ENCODE data around the gene NT5M. TPM values are rescaled to one million over a fixed set of nuclear protein-coding genes. Genes with fewer than 3 reads are reported as not detected.

Gene NT5M
- total RNA-seq, 2 donors from 2014 or later = 6.5 to 11.8 TPM

DNA sequence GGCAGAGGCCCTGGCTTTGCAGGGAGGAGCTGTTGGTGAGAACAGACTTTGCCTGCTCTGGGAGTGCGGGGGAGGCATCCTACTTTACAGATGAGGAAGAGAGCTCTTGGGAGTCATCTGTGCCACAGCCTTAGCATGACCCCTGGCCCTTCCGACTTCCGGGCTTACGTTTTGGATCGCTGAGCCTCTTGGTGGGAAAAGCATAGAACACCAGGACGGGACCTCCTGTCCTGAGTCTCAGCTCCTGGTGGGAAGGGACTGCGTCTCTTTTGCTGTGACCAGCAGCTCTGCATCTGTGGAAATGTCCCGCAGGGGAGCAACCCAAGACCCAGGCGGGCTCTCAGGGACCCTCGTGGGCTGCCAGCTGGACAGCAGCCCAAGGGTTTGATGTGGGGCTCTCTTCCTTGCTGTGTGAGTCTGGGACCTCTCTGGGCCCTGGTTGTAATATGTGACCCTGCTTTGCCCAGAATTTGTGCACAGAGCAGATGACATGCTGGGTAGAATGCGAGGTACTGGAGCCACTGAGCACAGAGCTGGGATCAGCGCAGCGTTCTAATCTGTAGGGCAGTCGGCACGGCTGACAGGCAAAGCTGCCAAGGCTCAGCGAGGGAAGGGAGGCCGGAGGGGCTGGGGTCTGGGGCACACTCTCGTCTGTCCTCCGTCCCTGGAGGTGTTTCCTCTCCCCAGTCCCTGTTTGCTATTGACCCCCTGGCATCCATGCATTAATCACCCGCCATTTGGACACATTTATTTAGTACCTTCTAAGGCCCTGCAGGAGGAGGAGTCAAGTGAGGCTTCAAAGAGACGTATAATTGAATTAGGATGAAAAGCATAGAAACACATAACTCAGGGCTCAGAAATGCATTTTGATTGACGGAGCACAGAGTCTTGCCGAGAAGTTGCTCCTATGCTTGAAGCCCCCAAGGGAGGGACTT lies 64.0 kb downstream of the NT5M start:
- no peak overlapping the region for H3K27ac ChIP-seq (ENCODE audit: low read depth, low read length)
- H3K4me3 Mint-ChIP-seq = no peak overlapping the region
- DNase-seq = peak; percentile 45
- 90 to 92% methylated on average over 20 to 23 of the region's 23 CpGs for WGBS, 2 experiments (ENCODE audit: insufficient coverage in 1 of 2, insufficient read length in 1 of 2)
- H3K9me3 Mint-ChIP-seq = peaks cover 8% of the 10 kb centered on the region
- no peak overlapping the region for H3K4me3 ChIP-seq (ENCODE audit: low read length)
- H3K27me3 Mint-ChIP-seq (ENCODE audit: insufficient read depth) = no peaks in the 10 kb centered on the region
- peaks cover 14% of the 10 kb centered on the region for H3K4me1 Mint-ChIP-seq
- no peak for TF ChIP-seq CTCF (conservative IDR thresholded peaks at IDR 0.05)
- H3K27me3 ChIP-seq (ENCODE audit: control insufficient read depth, insufficient read depth, low read length, poor library complexity, severe bottlenecking) = no peaks in the 10 kb centered on the region
- H3K9me3 ChIP-seq (ENCODE audit: control insufficient read depth, low read length) = no peaks in the 10 kb centered on the region
- H3K4me1 ChIP-seq (ENCODE audit: control insufficient read depth, insufficient read depth, low read length) = peaks cover 3% of the 10 kb centered on the region
- no peak overlapping the region for H3K9ac ChIP-seq (ENCODE audit: extremely low read depth, low read length, poor library complexity, severe bottlenecking)
- no peaks in the 10 kb centered on the region for H3K36me3 ChIP-seq (ENCODE audit: control insufficient read depth, insufficient read depth, low read length)
- H3K27ac Mint-ChIP-seq = no peak overlapping the region
- peaks cover 2% of the 10 kb centered on the region for H3K36me3 Mint-ChIP-seq (ENCODE audit: low read depth)

DNA sequence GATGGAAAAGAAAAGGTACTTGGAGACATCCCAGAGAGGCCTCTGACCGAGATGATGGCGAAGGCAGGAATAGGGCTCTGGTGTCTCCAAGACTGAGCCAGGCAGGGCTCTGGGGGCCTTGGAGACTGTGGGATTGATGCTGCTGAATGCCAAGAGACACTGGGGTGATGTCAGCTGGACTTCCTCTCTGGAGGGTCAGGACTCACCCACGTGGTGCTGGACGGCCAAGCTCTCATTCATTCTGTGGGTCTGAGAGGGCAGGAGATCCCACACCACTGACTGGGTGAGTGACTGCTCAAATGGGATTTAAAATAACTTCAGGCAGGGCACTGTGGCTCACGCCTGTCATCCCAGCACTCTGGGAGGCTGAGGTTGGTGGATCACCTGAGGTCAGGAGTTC lies 64.8 kb downstream of the NT5M start:
- no peak overlapping the region for H3K27ac ChIP-seq (ENCODE audit: low read depth, low read length)
- TF ChIP-seq CTCF (conservative IDR thresholded peaks at IDR 0.05) = no peak
- no peaks in the 10 kb centered on the region for H3K36me3 ChIP-seq (ENCODE audit: control insufficient read depth, insufficient read depth, low read length)
- no peak overlapping the region for H3K4me3 ChIP-seq (ENCODE audit: low read length)
- 89 to 91% methylated on average over 4 to 5 of the region's 5 CpGs for WGBS, 2 experiments (ENCODE audit: insufficient coverage in 1 of 2, insufficient read length in 1 of 2)
- Mint-ChIP-seq H3K4me1 (peaks cover 20% of the 10 kb centered on the region), H3K36me3 (ENCODE audit: low read depth) (peaks cover 2% of the 10 kb centered on the region), H3K4me3 (no peak overlapping the region), H3K27ac (no peak overlapping the region), H3K9me3 (peaks cover 8% of the 10 kb centered on the region), H3K27me3 (ENCODE audit: insufficient read depth) (no peaks in the 10 kb centered on the region)
- DNase-seq = no peak
- no peaks in the 10 kb centered on the region for H3K9me3 ChIP-seq (ENCODE audit: control insufficient read depth, low read length)
- H3K9ac ChIP-seq (ENCODE audit: extremely low read depth, low read length, poor library complexity, severe bottlenecking) = no peak overlapping the region
- H3K4me1 ChIP-seq (ENCODE audit: control insufficient read depth, insufficient read depth, low read length) = peaks cover 3% of the 10 kb centered on the region
- H3K27me3 ChIP-seq (ENCODE audit: control insufficient read depth, insufficient read depth, low read length, poor library complexity, severe bottlenecking) = no peaks in the 10 kb centered on the region

- no peaks in the 10 kb centered on the region for H3K36me3 ChIP-seq (ENCODE audit: control insufficient read depth, insufficient read depth, low read length)
- no peak for DNase-seq
- Mint-ChIP-seq H3K9me3 (peaks cover 7% of the 10 kb centered on the region), H3K27ac (no peak overlapping the region), H3K4me1 (peaks cover 12% of the 10 kb centered on the region), H3K4me3 (no peak overlapping the region), H3K27me3 (ENCODE audit: insufficient read depth) (no peaks in the 10 kb centered on the region), H3K36me3 (ENCODE audit: low read depth) (peaks cover 2% of the 10 kb centered on the region)
- no peak overlapping the region for H3K4me3 ChIP-seq (ENCODE audit: low read length)
- TF ChIP-seq CTCF (conservative IDR thresholded peaks at IDR 0.05) = no peak
- no peak overlapping the region for H3K9ac ChIP-seq (ENCODE audit: extremely low read depth, low read length, poor library complexity, severe bottlenecking)
- no peaks in the 10 kb centered on the region for H3K9me3 ChIP-seq (ENCODE audit: control insufficient read depth, low read length)
- H3K4me1 ChIP-seq (ENCODE audit: control insufficient read depth, insufficient read depth, low read length) = peaks cover 3% of the 10 kb centered on the region
- no peak overlapping the region for H3K27ac ChIP-seq (ENCODE audit: low read depth, low read length)
- WGBS, 2 experiments (ENCODE audit: insufficient coverage in 1 of 2, insufficient read length in 1 of 2) = 89 to 93% methylated on average over 4 to 6 of the region's 6 CpGs
- H3K27me3 ChIP-seq (ENCODE audit: control insufficient read depth, insufficient read depth, low read length, poor library complexity, severe bottlenecking) = no peaks in the 10 kb centered on the region
Observed at GRCh38 chr17:17370711-17371110, 67.5 kb downstream of the NT5M start.
